HG03045 (cell line): ENCODE results near the gene FER.

Source experiments
- ATAC-seq: cut with Tn5 transposase; IDR thresholded peaks from one replicate; pipeline ENCODE4 v1.9.1; 2021; ENCODE audit warnings: mild to moderate bottlenecking, moderate library complexity; ENCODE audit not compliant: unreplicated experiment

Gene FER

DNA sequence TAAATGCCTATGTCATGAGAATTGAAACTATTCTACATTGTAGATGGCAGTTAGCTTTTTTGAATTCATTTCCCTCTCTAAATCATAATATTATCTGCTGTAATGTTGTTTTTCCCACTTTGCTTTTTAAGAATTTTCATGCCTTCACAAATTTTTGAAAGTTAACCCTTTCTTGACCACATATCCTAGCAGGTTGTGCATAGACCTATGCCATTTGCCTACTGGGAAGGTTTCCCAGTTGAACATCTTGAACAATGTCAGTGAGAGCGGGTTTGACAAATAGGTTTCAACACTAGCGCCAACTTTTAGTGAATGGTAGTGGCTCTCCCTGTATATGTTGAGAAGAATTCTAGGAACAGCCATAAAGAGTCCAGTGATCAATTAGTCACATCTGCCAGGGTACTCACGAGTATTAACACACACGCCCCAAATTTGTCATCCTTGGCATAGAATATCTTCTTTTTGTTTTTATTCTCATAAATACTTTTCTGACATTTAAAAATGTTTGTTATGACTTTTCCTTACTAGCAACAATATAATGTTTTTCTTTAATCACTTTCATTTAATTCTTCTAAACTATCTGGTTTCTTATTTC lies 354.5 kb downstream of the FER start:
- no peak for ATAC-seq

- no peak for ATAC-seq
These were observed 358.1 kb downstream of the FER start for GRCh38 chr5:109105631-109106267.

- ATAC-seq = no peak
These were observed 364.0 kb downstream of the FER start for GRCh38 chr5:109111680-109112079.

DNA sequence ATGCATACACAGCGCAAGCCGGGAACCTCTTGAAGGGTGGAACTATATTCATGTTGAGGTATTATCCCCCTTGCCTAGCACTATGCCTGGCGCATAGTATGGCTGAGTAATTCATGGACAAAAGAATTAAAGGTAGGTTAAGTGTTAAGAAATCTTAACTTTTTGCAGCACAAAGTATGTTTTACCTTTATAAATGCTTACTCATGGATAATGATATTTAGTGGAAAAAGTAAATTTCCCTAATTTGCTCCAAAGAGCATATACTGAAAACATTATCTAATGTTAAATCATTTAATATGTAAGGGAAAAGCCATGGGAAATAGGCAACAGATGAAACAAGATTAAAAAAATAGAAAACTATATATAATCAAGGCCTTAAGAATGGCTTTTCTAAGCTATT lies 365.9 kb downstream of the FER start:
- ATAC-seq = no peak

DNA sequence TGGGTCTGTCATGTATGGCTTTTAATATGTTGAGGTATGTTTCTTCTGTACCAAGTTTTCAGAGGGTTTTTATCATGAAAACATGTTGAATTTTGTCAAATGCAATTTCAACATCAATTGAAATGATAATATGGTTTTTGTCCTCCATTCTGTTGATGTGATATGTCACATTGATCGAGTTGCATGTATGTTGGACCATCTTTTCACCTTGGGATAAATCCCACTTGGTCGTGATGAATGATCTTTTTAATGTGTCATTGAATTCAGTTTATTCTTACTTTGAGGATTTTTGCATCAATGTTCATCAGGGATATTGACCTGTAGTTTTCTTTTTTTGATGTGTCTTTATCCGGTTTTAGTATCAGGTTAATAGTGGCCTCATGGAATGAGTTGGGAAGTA lies 373.5 kb downstream of the FER start:
- no peak for ATAC-seq

DNA sequence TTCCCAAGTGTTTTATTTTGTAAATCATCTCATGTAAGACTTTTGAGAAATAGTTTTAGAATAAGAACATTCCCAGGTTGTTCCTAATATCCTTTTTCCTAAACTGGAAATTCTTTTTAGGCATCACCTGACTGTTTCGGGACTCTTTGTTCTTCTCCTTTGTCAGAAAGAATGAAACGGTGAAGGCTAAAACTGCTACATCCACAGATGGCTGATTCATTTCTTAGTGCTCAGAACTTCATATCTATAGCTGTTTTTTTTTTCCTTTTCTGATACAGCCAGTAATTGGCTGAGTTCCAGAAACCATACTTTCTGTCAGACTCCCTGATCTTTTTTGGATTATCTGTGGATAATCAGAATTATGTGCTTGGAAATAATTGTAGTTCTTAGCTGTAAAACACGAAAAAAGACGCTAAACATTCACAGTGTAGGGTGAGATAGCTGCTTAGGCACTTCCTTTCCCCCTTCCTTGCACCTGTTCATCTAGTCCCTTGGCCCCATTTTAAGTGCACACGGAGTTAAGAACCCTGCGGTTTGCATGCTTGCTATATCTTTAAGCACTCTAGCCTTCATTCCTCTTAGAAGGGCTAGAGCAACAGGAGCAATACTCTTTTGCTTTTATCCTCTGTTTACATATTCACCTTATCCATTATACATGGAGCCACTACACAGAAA lies 378.2 kb downstream of the FER start:
- ATAC-seq = no peak

GRCh38 chr5:109126481-109126880 lies 378.8 kb downstream of the FER start:
- no peak for ATAC-seq

DNA sequence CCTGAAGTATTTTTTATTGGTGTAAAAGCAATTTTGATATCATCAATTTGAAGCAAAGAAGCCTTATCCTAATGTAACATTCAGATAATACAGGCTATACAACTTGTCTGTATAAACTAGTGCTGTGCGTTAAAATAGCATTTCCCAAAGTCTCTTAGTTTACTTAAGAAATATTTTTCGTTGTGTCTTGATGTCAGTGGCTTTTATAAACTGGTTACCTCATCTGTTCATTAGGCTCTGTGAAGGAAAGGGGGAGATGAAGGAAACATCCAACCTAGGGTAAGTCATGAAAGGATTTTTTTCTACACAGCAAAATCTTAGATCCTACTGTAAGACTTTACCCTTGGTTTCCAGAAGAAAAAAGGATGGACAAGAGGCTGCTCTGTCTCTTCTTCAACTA lies 389.2 kb downstream of the FER start:
- ATAC-seq = no peak

DNA sequence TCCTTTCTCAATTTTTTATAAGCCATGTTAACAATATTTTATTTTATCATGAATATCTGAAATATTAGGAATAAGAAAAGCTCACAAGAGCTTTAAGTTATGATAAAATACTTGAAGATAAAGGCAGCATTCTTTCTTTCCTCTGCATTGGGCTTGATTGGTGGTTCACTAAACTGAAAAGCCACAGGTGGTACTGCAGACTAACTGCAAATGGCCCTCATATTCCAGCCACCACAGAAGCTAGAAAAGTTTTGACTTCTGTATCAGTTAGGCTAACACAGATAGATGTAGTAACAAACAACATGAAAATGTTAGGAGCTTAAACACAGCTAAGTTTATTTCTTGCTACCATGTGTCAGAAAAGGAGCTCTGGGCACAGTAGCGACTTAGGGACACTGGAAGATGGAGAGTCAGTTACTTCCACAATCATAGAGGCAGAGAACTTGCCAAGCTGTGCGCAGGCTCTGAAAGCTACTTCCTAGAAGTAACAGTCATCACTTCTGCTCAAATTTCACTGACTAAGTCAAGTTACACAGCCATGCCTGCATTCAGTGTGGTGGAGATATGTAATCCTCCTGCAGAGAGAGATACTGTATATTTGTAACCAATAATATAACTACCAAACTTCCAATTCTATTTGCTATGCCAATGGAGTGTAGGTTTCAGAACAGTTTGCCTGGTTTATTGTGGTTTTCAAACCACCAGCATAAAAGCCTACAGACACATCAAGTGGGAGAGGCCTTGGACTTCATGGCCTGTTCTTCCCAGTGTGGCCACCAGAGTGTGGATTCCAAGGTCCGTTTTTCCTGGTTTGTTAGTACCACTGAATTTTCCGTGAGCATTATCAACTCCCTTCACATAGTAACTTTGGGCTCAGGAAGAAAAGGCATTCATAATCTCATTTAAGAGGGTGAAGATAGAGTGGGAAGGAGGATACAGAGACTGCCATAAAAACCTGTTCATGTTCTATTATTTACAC lies 393.8 kb downstream of the FER start:
- ATAC-seq = no peak

DNA sequence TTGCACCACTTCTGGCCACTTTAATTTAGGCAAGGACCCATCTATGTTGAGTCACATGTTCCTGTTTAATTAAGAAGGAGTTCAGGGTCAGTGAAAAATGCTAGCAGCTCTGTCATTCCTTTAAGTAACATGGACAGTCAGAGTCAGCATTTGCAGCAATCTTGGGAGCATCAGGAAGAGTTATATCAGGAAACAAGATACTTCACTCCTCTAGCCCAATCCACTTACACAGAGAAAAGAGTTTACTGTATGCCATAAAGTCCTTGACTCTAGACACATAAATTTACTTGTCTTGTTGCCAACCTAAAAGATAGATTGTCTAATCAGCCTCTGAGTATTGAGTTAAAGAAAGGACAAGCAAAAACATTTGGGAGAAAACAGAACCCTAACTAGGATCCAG lies 395.3 kb downstream of the FER start:
- no peak for ATAC-seq

DNA sequence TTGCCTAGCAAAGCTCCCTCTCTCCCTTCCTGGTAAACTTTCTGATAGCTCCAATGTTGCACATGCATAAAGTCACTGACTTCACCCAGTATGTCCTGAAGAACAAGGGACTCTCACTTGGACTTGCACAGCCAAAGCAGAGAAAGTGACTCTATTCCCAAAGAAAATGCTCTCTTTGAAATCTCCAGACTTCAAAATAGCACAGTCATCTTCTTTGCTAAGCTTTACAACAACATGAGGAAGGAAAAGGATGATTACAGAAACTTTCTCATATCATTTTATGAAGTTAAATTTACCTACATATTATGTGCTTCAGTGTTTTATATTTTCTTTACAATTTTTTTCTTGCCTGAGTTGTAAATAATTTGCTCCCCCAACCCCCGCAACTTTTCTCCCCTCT lies 397.4 kb downstream of the FER start:
- no peak for ATAC-seq

GRCh38 chr5:109146591-109146990 lies 398.9 kb downstream of the FER start:
- ATAC-seq = no peak

GRCh38 chr5:109152565-109152964 lies 404.9 kb downstream of the FER start:
- no peak for ATAC-seq

- ATAC-seq = no peak
These were observed 407.9 kb downstream of the FER start for GRCh38 chr5:109155625-109156024.

GRCh38 chr5:109156885-109157284 lies 409.2 kb downstream of the FER start:
- no peak for ATAC-seq

DNA sequence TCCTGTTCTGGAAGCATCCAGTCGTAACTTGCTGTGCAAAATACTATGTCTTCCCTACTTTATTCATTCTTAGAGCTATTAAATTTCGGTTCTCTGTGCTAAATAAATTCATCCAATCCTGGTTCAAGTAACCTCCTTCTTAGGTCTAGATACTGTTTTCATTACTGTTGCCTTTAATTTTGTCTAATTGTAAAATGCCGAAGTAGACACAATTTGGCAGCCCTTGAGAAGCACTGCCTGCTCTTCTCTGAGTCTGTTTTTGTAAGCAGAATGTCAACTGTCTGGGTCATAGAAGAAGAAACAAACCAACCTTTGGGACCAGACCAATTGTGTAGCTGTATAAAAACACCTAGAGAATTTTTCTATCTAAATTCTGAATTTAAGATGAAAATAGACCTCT lies 412.8 kb downstream of the FER start:
- no peak for ATAC-seq

DNA sequence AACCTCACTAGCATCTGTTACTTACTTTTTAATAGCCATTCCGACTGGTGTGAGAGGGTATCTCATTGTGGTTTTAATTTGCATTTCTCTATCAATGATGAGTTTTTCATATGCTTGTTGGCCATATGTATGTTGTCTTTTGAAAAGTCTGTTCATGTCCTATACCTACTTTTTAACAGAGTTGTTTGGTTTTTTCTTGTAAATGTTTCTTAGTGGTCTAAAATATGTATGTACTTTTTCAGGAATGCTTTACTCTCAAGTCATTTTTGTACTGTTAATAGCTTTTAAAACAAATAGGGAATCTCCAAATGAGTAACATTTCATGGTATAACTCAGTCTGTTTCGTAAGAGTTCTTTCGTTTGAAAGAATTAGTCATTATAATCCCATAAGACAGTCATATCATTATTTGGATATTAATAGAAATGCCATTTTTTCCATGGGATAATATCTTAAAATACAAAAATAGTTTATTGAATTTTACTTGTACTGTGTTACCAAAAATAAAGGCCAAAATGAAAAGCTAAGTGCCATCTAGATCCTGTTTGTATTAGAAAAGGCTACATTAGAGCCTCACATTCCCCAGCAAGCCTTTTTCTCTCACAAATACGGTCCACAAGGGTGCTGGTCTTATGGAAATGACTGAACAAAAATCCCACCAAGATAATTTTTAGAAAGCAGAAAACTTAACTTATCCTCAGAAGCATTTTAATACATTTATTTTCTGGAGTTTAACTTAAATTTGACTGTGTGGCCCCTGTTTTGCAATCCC lies 414.4 kb downstream of the FER start:
- peak; percentile 86 for ATAC-seq

GRCh38 chr5:109163336-109163735 lies 415.6 kb downstream of the FER start:
- ATAC-seq = no peak

DNA sequence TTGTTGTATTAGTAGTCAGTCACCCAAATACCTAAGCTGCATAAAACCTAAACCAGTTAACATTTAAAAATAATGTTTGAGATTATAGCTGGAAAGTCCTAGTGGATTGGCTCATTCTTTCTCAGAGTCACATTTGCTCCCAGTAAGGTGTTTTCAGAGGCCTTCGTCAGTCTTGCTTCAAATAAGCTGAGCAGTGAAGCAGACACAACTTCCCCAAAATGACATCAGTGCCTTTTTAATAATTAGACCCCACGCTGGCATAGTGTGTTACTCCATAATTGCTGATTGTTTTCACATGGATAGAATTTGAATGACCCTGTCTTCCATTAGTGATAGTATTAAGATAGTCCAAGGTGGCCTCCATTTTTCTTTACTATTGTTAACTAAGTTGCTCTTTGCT lies 416.3 kb downstream of the FER start:
- no peak for ATAC-seq

GRCh38 chr5:109167586-109167985 lies 419.9 kb downstream of the FER start:
- no peak for ATAC-seq

DNA sequence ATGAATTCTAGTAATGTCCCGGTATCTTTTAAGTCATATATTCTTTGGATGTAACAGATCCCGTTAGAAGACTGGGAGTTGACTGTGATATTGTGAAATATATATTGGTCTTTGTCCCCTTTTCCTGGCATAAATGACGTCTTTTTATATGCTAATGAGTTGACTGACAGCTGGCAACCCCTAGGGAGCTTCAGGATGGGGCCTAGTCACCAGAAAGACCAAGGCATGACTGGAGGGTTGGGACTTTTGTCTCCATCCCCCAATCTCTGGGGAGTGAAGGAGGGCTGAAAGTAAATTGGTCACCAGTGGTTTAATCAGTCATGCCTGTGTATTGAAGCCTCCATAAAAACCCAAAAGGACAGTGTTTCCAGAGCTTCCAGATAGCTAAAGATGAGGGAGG lies 420.5 kb downstream of the FER start:
- no peak for ATAC-seq
